Effector memory CD4-positive, alpha-beta T cell (primary cell): ENCODE data around the gene ADAMTS17.

Source experiments
- DNase-seq, 3 donors: peaks; one replicate each; pipeline ENCODE4 v3.0.0-alpha.2; 2020
- H3K27ac ChIP-seq: 2 replicates; pipeline ENCODE4 v1.7.0; 2013; ENCODE audit warnings: mild to moderate bottlenecking, low read length, moderate library complexity; ENCODE audit not compliant: insufficient read depth, poor library complexity, severe bottlenecking
- H3K27me3 ChIP-seq: replicated peaks from 2 replicates; pipeline ENCODE4 v1.7.0; 2013; ENCODE audit warnings: mild to moderate bottlenecking, low read length; ENCODE audit not compliant: insufficient read depth, control insufficient read depth, poor library complexity, severe bottlenecking
- H3K36me3 ChIP-seq: 2 replicates; pipeline ENCODE4 v1.7.0; 2013; ENCODE audit warnings: mild to moderate bottlenecking, low read length, moderate library complexity; ENCODE audit not compliant: control insufficient read depth, insufficient read depth
- H3K4me1 ChIP-seq: 2 replicates; pipeline ENCODE4 v1.7.0; 2013; ENCODE audit warnings: low read length, mild to moderate bottlenecking; ENCODE audit not compliant: control insufficient read depth, insufficient read depth, poor library complexity, severe bottlenecking
- H3K4me3 ChIP-seq: 2 replicates; pipeline ENCODE4 v1.7.0; 2013; ENCODE audit warnings: low read length, low read depth, mild to moderate bottlenecking; ENCODE audit not compliant: insufficient read depth, poor library complexity, severe bottlenecking
- H3K9me3 ChIP-seq: 2 replicates; pipeline ENCODE4 v1.7.0; 2013; ENCODE audit warnings: mild to moderate bottlenecking, low read length, moderate library complexity; ENCODE audit not compliant: control insufficient read depth

Gene ADAMTS17

GRCh38 chr15:100279446-100279845 is 62.3 kb downstream of the ADAMTS17 start:
- no peak for DNase-seq
- Histone ChIP-seq H3K27ac (no peak overlapping the region), H3K4me3 (no peak overlapping the region), H3K36me3 (no peaks in the 10 kb centered on the region), H3K4me1 (no peaks in the 10 kb centered on the region), H3K9me3 (no peaks in the 10 kb centered on the region), H3K27me3 (no peaks in the 10 kb centered on the region)

GRCh38 chr15:100278596-100279380 is 63.0 kb downstream of the ADAMTS17 start:
- DNase-seq = no peak
- Histone ChIP-seq H3K36me3 (no peaks in the 10 kb centered on the region), H3K4me3 (no peak overlapping the region), H3K4me1 (no peaks in the 10 kb centered on the region), H3K27ac (no peak overlapping the region), H3K9me3 (no peaks in the 10 kb centered on the region), H3K27me3 (no peaks in the 10 kb centered on the region)

GRCh38 chr15:100277087-100277855 is 64.5 kb downstream of the ADAMTS17 start:
- H3K4me3 ChIP-seq = no peak overlapping the region
- H3K9me3 ChIP-seq = peaks cover 4% of the 10 kb centered on the region
- no peaks in the 10 kb centered on the region for H3K27me3 ChIP-seq
- no peak overlapping the region for H3K27ac ChIP-seq
- DNase-seq = no peak
- no peaks in the 10 kb centered on the region for H3K4me1 ChIP-seq
- no peaks in the 10 kb centered on the region for H3K36me3 ChIP-seq

- DNase-seq = no peak
- H3K27ac ChIP-seq = no peak overlapping the region
- no peaks in the 10 kb centered on the region for H3K27me3 ChIP-seq
- H3K36me3 ChIP-seq = no peaks in the 10 kb centered on the region
- peaks cover 4% of the 10 kb centered on the region for H3K9me3 ChIP-seq
- no peak overlapping the region for H3K4me3 ChIP-seq
- no peaks in the 10 kb centered on the region for H3K4me1 ChIP-seq
Observed at GRCh38 chr15:100276506-100276905, 65.3 kb downstream of the ADAMTS17 start.

GRCh38 chr15:100275641-100276040 is 66.1 kb downstream of the ADAMTS17 start:
- Histone ChIP-seq H3K27me3 (no peaks in the 10 kb centered on the region), H3K9me3 (peaks cover 4% of the 10 kb centered on the region), H3K4me3 (no peak overlapping the region), H3K4me1 (no peaks in the 10 kb centered on the region), H3K27ac (no peak overlapping the region), H3K36me3 (no peaks in the 10 kb centered on the region)
- DNase-seq = no peak

- Histone ChIP-seq H3K27ac (no peak overlapping the region), H3K9me3 (peaks cover 4% of the 10 kb centered on the region), H3K4me1 (no peaks in the 10 kb centered on the region), H3K36me3 (no peaks in the 10 kb centered on the region), H3K4me3 (no peak overlapping the region), H3K27me3 (no peaks in the 10 kb centered on the region)
- no peak for DNase-seq
Observed at GRCh38 chr15:100269831-100270230, 71.9 kb downstream of the ADAMTS17 start.

- Histone ChIP-seq H3K4me1 (no peaks in the 10 kb centered on the region), H3K4me3 (no peak overlapping the region), H3K9me3 (no peaks in the 10 kb centered on the region), H3K27me3 (no peaks in the 10 kb centered on the region), H3K36me3 (no peaks in the 10 kb centered on the region), H3K27ac (no peak overlapping the region)
- DNase-seq = no peak
Observed at GRCh38 chr15:100266166-100266565, 75.6 kb downstream of the ADAMTS17 start.

GRCh38 chr15:100265641-100266035 is 76.1 kb downstream of the ADAMTS17 start:
- Histone ChIP-seq H3K27ac (no peak overlapping the region), H3K4me1 (no peaks in the 10 kb centered on the region), H3K9me3 (no peaks in the 10 kb centered on the region), H3K36me3 (no peaks in the 10 kb centered on the region), H3K4me3 (no peak overlapping the region), H3K27me3 (no peaks in the 10 kb centered on the region)
- no peak for DNase-seq

GRCh38 chr15:100264994-100265640 is 76.7 kb downstream of the ADAMTS17 start:
- Histone ChIP-seq H3K9me3 (no peaks in the 10 kb centered on the region), H3K27ac (no peak overlapping the region), H3K36me3 (no peaks in the 10 kb centered on the region), H3K27me3 (no peaks in the 10 kb centered on the region), H3K4me1 (no peaks in the 10 kb centered on the region), H3K4me3 (no peak overlapping the region)
- no peak for DNase-seq
